ENCODE data around the gene CALU.

The CALU gene

GRCh38 chr7:128770233-128770632 is 31.1 kb downstream of the CALU start:
- H3K4me3 ChIP-seq (ENCODE audit: low read depth, low read length) = no peak overlapping the region
- no peaks in the 10 kb centered on the region for H3K9me3 ChIP-seq (ENCODE audit: control insufficient read depth, insufficient read depth, low read depth, low read length)
- no peaks in the 10 kb centered on the region for H3K4me1 ChIP-seq (ENCODE audit: control insufficient read depth, insufficient read depth, low read length)
- CTCF ChIA-PET = interaction anchor here (0.5 to 1.0 kb wide), 3 partner anchors 12 to 109 kb away, joined by 3 to 6 read pairs (median 4); no protein-coding TSS in a partner anchor
- peaks cover 29 to 82% of the 10 kb centered on the region in 2 experiments for H3K36me3 ChIP-seq (ENCODE audit: control insufficient read depth in 2 of 2, insufficient read depth in 1 of 2, low read length in 2 of 2)
- TF ChIP-seq ZEB2 (tag by site-specific recombination; IDR thresholded peaks at IDR 0.05) (no peak), ZNF398 (tag by site-specific recombination; IDR thresholded peaks at IDR 0.05) (no peak), ZNF121 (tag by site-specific recombination; IDR thresholded peaks at IDR 0.05) (no peak), ZNF768 (tag by site-specific recombination; IDR thresholded peaks at IDR 0.05) (no peak), ZNF391 (tag by site-specific recombination; IDR thresholded peaks at IDR 0.05; ENCODE audit: borderline replicate concordance, low read depth) (no peak), ZNF843 (tag by site-specific recombination; IDR thresholded peaks at IDR 0.05) (no peak), ZNF658 (tag by site-specific recombination; IDR thresholded peaks at IDR 0.05) (no peak), SP7 (tag by site-specific recombination; IDR thresholded peaks at IDR 0.05) (no peak), KLF17 (tag by site-specific recombination; IDR thresholded peaks at IDR 0.05) (no peak), ZFHX2 (tag by site-specific recombination; conservative IDR thresholded peaks at IDR 0.05) (no peak), ZNF837 (tag by site-specific recombination; IDR thresholded peaks at IDR 0.05) (no peak), ZNF514 (tag by site-specific recombination; IDR thresholded peaks at IDR 0.05) (no peak)
- TF ChIP-seq, protein P1, sequence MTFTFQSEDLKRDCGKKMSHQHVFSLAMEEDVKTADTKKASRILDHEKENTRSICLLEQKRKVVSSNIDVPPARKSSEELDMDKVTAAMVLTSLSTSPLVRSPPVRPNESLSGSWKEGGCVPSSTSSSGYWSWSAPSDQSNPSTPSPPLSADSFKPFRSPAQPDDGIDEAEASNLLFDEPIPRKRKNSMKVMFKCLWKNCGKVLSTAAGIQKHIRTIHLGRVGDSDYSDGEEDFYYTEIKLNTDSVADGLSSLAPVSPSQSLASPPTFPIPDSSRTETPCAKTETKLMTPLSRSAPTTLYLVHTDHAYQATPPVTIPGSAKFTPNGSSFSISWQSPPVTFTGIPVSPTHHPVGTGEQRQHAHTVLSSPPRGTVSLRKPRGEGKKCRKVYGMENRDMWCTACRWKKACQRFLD (tag by site-specific recombination; IDR thresholded peaks at IDR 0.05) = no peak
- H3K27ac ChIP-seq (ENCODE audit: extremely low read depth, low read depth, low read length) = no peak overlapping the region
- POLR2A ChIA-PET = no interaction called here

DNA sequence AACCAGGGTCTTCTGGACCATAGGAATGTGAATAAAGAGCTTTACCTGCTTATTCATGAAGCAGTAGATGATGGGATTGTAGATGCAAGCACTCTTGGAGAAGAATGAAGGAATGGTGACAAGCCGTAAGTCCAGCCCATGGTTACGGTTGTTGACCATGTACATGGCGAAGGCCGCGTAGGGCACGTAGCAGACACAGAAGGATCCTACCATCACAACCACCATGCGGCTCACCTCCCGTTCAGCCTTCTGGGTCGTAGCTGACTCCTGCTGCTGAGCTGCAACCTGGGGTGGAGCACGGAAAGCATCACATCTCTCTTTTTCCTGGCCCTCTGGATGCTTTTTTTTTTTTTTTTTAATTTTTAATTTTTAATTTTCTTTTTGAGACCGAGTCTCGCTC is 34.4 kb downstream of the CALU start:
- Histone ChIP-seq H3K36me3 (ENCODE audit: control insufficient read depth in 2 of 2, insufficient read depth in 1 of 2, low read length in 2 of 2) (peaks cover 17 to 56% of the 10 kb centered on the region in 2 experiments), H3K4me3 (ENCODE audit: low read depth, low read length) (no peak overlapping the region), H3K27ac (ENCODE audit: extremely low read depth, low read depth, low read length) (no peak overlapping the region), H3K4me1 (ENCODE audit: control insufficient read depth, insufficient read depth, low read length) (no peaks in the 10 kb centered on the region), H3K9me3 (ENCODE audit: control insufficient read depth, insufficient read depth, low read depth, low read length) (no peaks in the 10 kb centered on the region)
- ChIA-PET POLR2A (no interaction called here), CTCF (no interaction called here)
- TF ChIP-seq ZNF692 (tag by site-specific recombination; IDR thresholded peaks at IDR 0.05) (no peak), ZNF560 (tag by site-specific recombination; IDR thresholded peaks at IDR 0.05; ENCODE audit: borderline replicate concordance) (no peak), ZNF473 (tag by site-specific recombination; IDR thresholded peaks at IDR 0.05) (no peak), ZNF324 (tag by site-specific recombination; IDR thresholded peaks at IDR 0.05) (no peak), ZNF335 (tag by site-specific recombination; conservative IDR thresholded peaks at IDR 0.05) (no peak), SP3 (tag by site-specific recombination; IDR thresholded peaks at IDR 0.05) (no peak), ZNF843 (tag by site-specific recombination; IDR thresholded peaks at IDR 0.05) (no peak), ZNF311 (tag by site-specific recombination; IDR thresholded peaks at IDR 0.05; ENCODE audit: borderline replicate concordance) (no peak), KLF9 (tag by site-specific recombination; IDR thresholded peaks at IDR 0.05; ENCODE audit: low read depth) (no peak), ZNF561 (tag by site-specific recombination; IDR thresholded peaks at IDR 0.05; ENCODE audit: borderline replicate concordance) (no peak), ZNF596 (tag by site-specific recombination; IDR thresholded peaks at IDR 0.05) (no peak), ZNF830 (tag by site-specific recombination; IDR thresholded peaks at IDR 0.05; ENCODE audit: low read depth) (no peak), MEIS1 (CRISPR knock-in tag; IDR thresholded peaks at IDR 0.05; ENCODE audit: borderline replicate concordance) (no peak)
- TF ChIP-seq, protein P1 (tag by site-specific recombination; IDR thresholded peaks at IDR 0.05) = no peak
- TF ChIP-seq, protein P2, sequence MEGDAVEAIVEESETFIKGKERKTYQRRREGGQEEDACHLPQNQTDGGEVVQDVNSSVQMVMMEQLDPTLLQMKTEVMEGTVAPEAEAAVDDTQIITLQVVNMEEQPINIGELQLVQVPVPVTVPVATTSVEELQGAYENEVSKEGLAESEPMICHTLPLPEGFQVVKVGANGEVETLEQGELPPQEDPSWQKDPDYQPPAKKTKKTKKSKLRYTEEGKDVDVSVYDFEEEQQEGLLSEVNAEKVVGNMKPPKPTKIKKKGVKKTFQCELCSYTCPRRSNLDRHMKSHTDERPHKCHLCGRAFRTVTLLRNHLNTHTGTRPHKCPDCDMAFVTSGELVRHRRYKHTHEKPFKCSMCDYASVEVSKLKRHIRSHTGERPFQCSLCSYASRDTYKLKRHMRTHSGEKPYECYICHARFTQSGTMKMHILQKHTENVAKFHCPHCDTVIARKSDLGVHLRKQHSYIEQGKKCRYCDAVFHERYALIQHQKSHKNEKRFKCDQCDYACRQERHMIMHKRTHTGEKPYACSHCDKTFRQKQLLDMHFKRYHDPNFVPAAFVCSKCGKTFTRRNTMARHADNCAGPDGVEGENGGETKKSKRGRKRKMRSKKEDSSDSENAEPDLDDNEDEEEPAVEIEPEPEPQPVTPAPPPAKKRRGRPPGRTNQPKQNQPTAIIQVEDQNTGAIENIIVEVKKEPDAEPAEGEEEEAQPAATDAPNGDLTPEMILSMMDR (tag by site-specific recombination; IDR thresholded peaks at IDR 0.05) = no peak
- TF ChIP-seq, protein P3, sequence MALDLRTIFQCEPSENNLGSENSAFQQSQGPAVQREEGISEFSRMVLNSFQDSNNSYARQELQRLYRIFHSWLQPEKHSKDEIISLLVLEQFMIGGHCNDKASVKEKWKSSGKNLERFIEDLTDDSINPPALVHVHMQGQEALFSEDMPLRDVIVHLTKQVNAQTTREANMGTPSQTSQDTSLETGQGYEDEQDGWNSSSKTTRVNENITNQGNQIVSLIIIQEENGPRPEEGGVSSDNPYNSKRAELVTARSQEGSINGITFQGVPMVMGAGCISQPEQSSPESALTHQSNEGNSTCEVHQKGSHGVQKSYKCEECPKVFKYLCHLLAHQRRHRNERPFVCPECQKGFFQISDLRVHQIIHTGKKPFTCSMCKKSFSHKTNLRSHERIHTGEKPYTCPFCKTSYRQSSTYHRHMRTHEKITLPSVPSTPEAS (tag by site-specific recombination; IDR thresholded peaks at IDR 0.05) = no peak
